H9 (cell line): ENCODE data around the gene BRD7. TPM values are rescaled to one million over a fixed set of nuclear protein-coding genes. Genes with fewer than 3 reads are reported as not detected.

ENCODE experiments used
- DNase-seq: peaks from one replicate; pipeline ENCODE4 v3.0.0-alpha.2; 2017
- H2AFZ ChIP-seq: one replicate; pipeline ENCODE4 v1.6.1; 2013; ENCODE audit warnings: mild to moderate bottlenecking, low read length, control low read depth, moderate library complexity
- H2AK5ac ChIP-seq: 2 replicates; pipeline ENCODE4 v1.6.1; 2013; ENCODE audit warnings: low read length, control low read depth, mixed read lengths; ENCODE audit not compliant: insufficient read length
- H2BK120ac ChIP-seq: one replicate; pipeline ENCODE4 v1.6.1; 2013; ENCODE audit warnings: low read depth, mild to moderate bottlenecking, low read length, control low read depth, inconsistent platforms; ENCODE audit not compliant: poor library complexity, severe bottlenecking
- H2BK12ac ChIP-seq: 2 replicates; pipeline ENCODE4 v1.6.1; 2013; ENCODE audit warnings: low read length, control low read depth, mixed read lengths, low read depth; ENCODE audit not compliant: insufficient read length
- H2BK15ac ChIP-seq: 2 replicates; pipeline ENCODE4 v1.6.1; 2013; ENCODE audit warnings: low read depth, low read length, control low read depth
- H2BK20ac ChIP-seq: one replicate; pipeline ENCODE4 v1.6.1; 2013; ENCODE audit warnings: low read depth, mild to moderate bottlenecking, low read length, control low read depth, inconsistent platforms; ENCODE audit not compliant: poor library complexity, severe bottlenecking
- H2BK5ac ChIP-seq: 2 replicates; pipeline ENCODE4 v1.6.1; 2013; ENCODE audit warnings: low read length, control low read depth, mixed read lengths; ENCODE audit not compliant: insufficient read length
- H3K14ac ChIP-seq: 2 replicates; pipeline ENCODE4 v1.6.1; 2013; ENCODE audit warnings: low read length, control low read depth; ENCODE audit not compliant: insufficient read depth
- H3K18ac ChIP-seq: 2 replicates; pipeline ENCODE4 v1.6.1; 2013; ENCODE audit warnings: low read depth, mild to moderate bottlenecking, mixed read lengths, low read length, control low read depth; ENCODE audit not compliant: insufficient read length
- H3K23ac ChIP-seq: 2 replicates; pipeline ENCODE4 v1.6.1; 2013; ENCODE audit warnings: low read length, control low read depth, mixed read lengths, low read depth; ENCODE audit not compliant: insufficient read length
- H3K23me2 ChIP-seq: 2 replicates; pipeline ENCODE4 v1.6.1; 2013; ENCODE audit warnings: low read depth, mild to moderate bottlenecking, mixed read lengths, low read length, control low read depth; ENCODE audit not compliant: insufficient read length, poor library complexity, severe bottlenecking
- H3K27ac ChIP-seq: 2 replicates; pipeline ENCODE4 v1.5.1; 2013; ENCODE audit warnings: low read length, control low read depth, mixed read lengths, low read depth; ENCODE audit not compliant: insufficient read length
- H3K27me3 ChIP-seq: 2 replicates; pipeline ENCODE4 v1.6.1; 2013; ENCODE audit warnings: low read length, control low read depth, inconsistent platforms; ENCODE audit not compliant: insufficient read depth
- H3K4ac ChIP-seq: 2 replicates; pipeline ENCODE4 v1.6.1; 2013; ENCODE audit warnings: low read depth, mild to moderate bottlenecking, control low read depth, inconsistent platforms, low read length, moderate library complexity
- H3K4me1 ChIP-seq: 2 replicates; pipeline ENCODE4 v1.6.1; 2013; ENCODE audit warnings: low read length, control low read depth, inconsistent platforms; ENCODE audit not compliant: insufficient read depth
- H3K4me2 ChIP-seq: 2 replicates; pipeline ENCODE4 v1.6.1; 2013; ENCODE audit warnings: low read length, control low read depth, mixed read lengths; ENCODE audit not compliant: insufficient read length, insufficient read depth
- H3K56ac ChIP-seq: 2 replicates; pipeline ENCODE4 v1.6.1; 2013; ENCODE audit warnings: low read depth, mild to moderate bottlenecking, mixed read lengths, low read length, control low read depth; ENCODE audit not compliant: insufficient read length
- H3K79me1 ChIP-seq: 2 replicates; pipeline ENCODE4 v1.6.1; 2013; ENCODE audit warnings: low read depth, mild to moderate bottlenecking, moderate library complexity, low read length, control low read depth, inconsistent platforms; ENCODE audit not compliant: insufficient read depth, poor library complexity, severe bottlenecking
- H3K79me2 ChIP-seq: 2 replicates; pipeline ENCODE4 v1.6.1; 2013; ENCODE audit warnings: low read length, control low read depth, inconsistent platforms; ENCODE audit not compliant: insufficient read depth
- H3K9ac ChIP-seq: 2 replicates; pipeline ENCODE4 v1.6.1; 2013; ENCODE audit warnings: low read length, control low read depth, mixed read lengths; ENCODE audit not compliant: insufficient read length; ENCODE audit errors: extremely low read depth
- H3K9me3 ChIP-seq: one replicate; pipeline ENCODE4 v1.6.1; 2013; ENCODE audit warnings: low read depth, low read length, inconsistent platforms; ENCODE audit not compliant: control insufficient read depth
- H3T11ph ChIP-seq: one replicate; pipeline ENCODE4 v1.6.1; 2013; ENCODE audit warnings: mild to moderate bottlenecking, low read length, control low read depth, inconsistent platforms
- H4K20me1 ChIP-seq: one replicate; pipeline ENCODE4 v1.6.1; 2013; ENCODE audit not compliant: control insufficient read depth, insufficient read length, insufficient read depth
- H4K5ac ChIP-seq: 2 replicates; pipeline ENCODE4 v1.6.1; 2013; ENCODE audit warnings: low read depth, mild to moderate bottlenecking, mixed read lengths, low read length, control low read depth; ENCODE audit not compliant: insufficient read length
- H4K8ac ChIP-seq: replicated peaks from 2 replicates; pipeline ENCODE4 v1.6.1; 2013; ENCODE audit warnings: low read length, control low read depth, mixed read lengths, low read depth; ENCODE audit not compliant: insufficient read length
- H4K91ac ChIP-seq: 2 replicates; pipeline ENCODE4 v1.6.1; 2013; ENCODE audit warnings: low read depth, mild to moderate bottlenecking, moderate library complexity, mixed read lengths, low read length, control low read depth; ENCODE audit not compliant: insufficient read length
- H3K27ac Mint-ChIP-seq, 3 experiments: 2 replicates in 2 of 3; 3 replicates in 1 of 3; pipeline ENCODE4 v1.8.0; 2020 to 2021; ENCODE audit warnings: mixed read lengths in 3 of 3, mild to moderate bottlenecking in 1 of 3, moderate library complexity in 1 of 3
- H3K27me3 Mint-ChIP-seq: 2 replicates; pipeline ENCODE4 v1.8.0; 2021; ENCODE audit warnings: low read depth, mild to moderate bottlenecking, moderate library complexity, mixed read lengths
- H3K36me3 Mint-ChIP-seq, 3 experiments: 2 replicates in 2 of 3; 3 replicates in 1 of 3; pipeline ENCODE4 v1.8.0; 2020 to 2021; ENCODE audit warnings: low read depth in 3 of 3, mixed read lengths in 3 of 3; ENCODE audit not compliant: insufficient read depth in 1 of 3
- H3K4me1 Mint-ChIP-seq, 2 experiments: 2 replicates each; pipeline ENCODE4 v1.8.0; 2020; ENCODE audit warnings: mixed read lengths in 2 of 2
- H3K4me3 Mint-ChIP-seq, 2 experiments: 2 replicates in 1 of 2; 3 replicates in 1 of 2; pipeline ENCODE4 v1.8.0; 2020 to 2021; ENCODE audit warnings: mild to moderate bottlenecking in 2 of 2, mixed read lengths in 2 of 2, moderate library complexity in 1 of 2
- H3K9me3 Mint-ChIP-seq, 2 experiments: 2 replicates in 1 of 2; 3 replicates in 1 of 2; pipeline ENCODE4 v1.8.0; 2020; ENCODE audit warnings: mild to moderate bottlenecking in 2 of 2, mixed read lengths in 2 of 2, moderate library complexity in 1 of 2
- CTCF ChIP-seq: fragments of 200-600 bp; sonication (generic); conservative IDR thresholded peaks from 3 replicates; pipeline ENCODE4 v1.8.0; 2021; ENCODE audit warnings: antibody characterized with exemption, mild to moderate bottlenecking
- WGBS: extraction: QIAGEN DNeasy Blood & Tissue Kit; methylation state at CpG from one replicate; pipeline ENCODE4 v1.1.7; 2013; ENCODE audit warnings: missing lambda C conversion rate, low lambda C conversion rate, mixed read lengths; ENCODE audit not compliant: insufficient read length; ENCODE audit errors: extremely low coverage; 5-methylcytosine and 5-hydroxymethylcytosine counted together
- total RNA-seq: library from RNA; stranded (reverse); gene quantifications from 2 replicates; pipeline ENCODE4 v1.2.1, GENCODE V29; 2021

BRD7 gene
- total RNA-seq, 1 experiment from 2014 or later: 112 TPM

- Histone ChIP-seq H3K23me2 (no peaks in the 10 kb centered on the region), H4K20me1 (no peaks in the 10 kb centered on the region), H3K23ac (no peak overlapping the region), H2BK12ac (no peak overlapping the region), H3K18ac (no peak overlapping the region), H3T11ph (no peak overlapping the region), H2BK15ac (no peak overlapping the region), H3K56ac (no peak overlapping the region), H3K9ac (no peak overlapping the region), H3K27ac (no peak overlapping the region), H2BK5ac (no peak overlapping the region), H2AK5ac (no peak overlapping the region), H3K4me1 (0 out of 2 replicates have a peak, but pooled peaks cover 3% of the 10 kb centered on the region), H4K91ac (no peak overlapping the region), H3K27me3 (no peaks in the 10 kb centered on the region), H4K8ac (no peak overlapping the region), H2BK120ac (no peak overlapping the region), H2AFZ (no peak overlapping the region), H3K79me2 (no peaks in the 10 kb centered on the region), H3K4ac (no peak overlapping the region), H4K5ac (no peak overlapping the region), H2BK20ac (no peak overlapping the region), H3K4me2 (no peak overlapping the region), H3K14ac (no peak overlapping the region), H3K9me3 (no peaks in the 10 kb centered on the region), H3K79me1 (no peaks in the 10 kb centered on the region)
- Mint-ChIP-seq H3K27ac (no peak overlapping the region; a peak in 1 of 7 replicates), H3K9me3 (peaks cover 2 to 5% of the 10 kb centered on the region in 2 experiments; a peak in 3 of 5 replicates), H3K27me3 (no peaks in the 10 kb centered on the region; the same call in 1 of the 2 replicates), H3K4me3 (no peak overlapping the region), H3K36me3 (peaks cover 0 to 9% (median 0%) of the 10 kb centered on the region in 3 experiments; a peak in 3 of 7 replicates), H3K4me1 (peaks cover 16 to 27% of the 10 kb centered on the region in 2 experiments)
- no peak for DNase-seq
- TF ChIP-seq CTCF: no peak
- no CpG with 5 or more reads among the region's 3 CpGs for WGBS
These were observed 90.5 kb downstream of the BRD7 start for GRCh38 chr16:50278251-50278650.
